Keratinocyte (primary cell): ENCODE measurements around the gene NECTIN3.

Experiments used
- EZH2 ChIP-seq: IDR thresholded peaks from one replicate; pipeline ENCODE4 v1.6.1; 2012; ENCODE audit warnings: inconsistent platforms, mild to moderate bottlenecking, low read length, moderate library complexity
- TF ChIP-seq, protein P1 (sequence below), 3 experiments: IDR thresholded peaks in 1 of 3; conservative IDR thresholded peaks in 1 of 3; optimal IDR thresholded peaks in 1 of 3; 2 replicates in 2 of 3; 3 replicates in 1 of 3; pipeline versions ENCODE3 to v1.5.1; 2011; ENCODE audit warnings: low read length in 3 of 3, mild to moderate bottlenecking in 3 of 3, moderate library complexity in 2 of 3, control low read depth in 1 of 3, inconsistent platforms in 1 of 3; ENCODE audit not compliant: insufficient read depth in 2 of 3; ENCODE audit errors: extremely low read depth in 1 of 3

- TF ChIP-seq, protein P1, sequence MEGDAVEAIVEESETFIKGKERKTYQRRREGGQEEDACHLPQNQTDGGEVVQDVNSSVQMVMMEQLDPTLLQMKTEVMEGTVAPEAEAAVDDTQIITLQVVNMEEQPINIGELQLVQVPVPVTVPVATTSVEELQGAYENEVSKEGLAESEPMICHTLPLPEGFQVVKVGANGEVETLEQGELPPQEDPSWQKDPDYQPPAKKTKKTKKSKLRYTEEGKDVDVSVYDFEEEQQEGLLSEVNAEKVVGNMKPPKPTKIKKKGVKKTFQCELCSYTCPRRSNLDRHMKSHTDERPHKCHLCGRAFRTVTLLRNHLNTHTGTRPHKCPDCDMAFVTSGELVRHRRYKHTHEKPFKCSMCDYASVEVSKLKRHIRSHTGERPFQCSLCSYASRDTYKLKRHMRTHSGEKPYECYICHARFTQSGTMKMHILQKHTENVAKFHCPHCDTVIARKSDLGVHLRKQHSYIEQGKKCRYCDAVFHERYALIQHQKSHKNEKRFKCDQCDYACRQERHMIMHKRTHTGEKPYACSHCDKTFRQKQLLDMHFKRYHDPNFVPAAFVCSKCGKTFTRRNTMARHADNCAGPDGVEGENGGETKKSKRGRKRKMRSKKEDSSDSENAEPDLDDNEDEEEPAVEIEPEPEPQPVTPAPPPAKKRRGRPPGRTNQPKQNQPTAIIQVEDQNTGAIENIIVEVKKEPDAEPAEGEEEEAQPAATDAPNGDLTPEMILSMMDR (optimal IDR thresholded peaks at IDR 0.05 in 1 of 3, IDR thresholded peaks at IDR 0.05 in 1 of 3, conservative IDR thresholded peaks at IDR 0.05 in 1 of 3; ENCODE audit: extremely low read depth in 1 of 3, insufficient read depth in 2 of 3, low read length in 3 of 3) = no peak
- no peak for TF ChIP-seq EZH2
Observed at GRCh38 chr3:111027868-111028267, 43.7 kb upstream of the NECTIN3 start.
